ENCODE measurements around the gene PLGLB1.
"Not testable (repeated sequence)": the region's sequence is repeated elsewhere in the genome, so short reads cannot be mapped to it uniquely, and the experiment has no call there.

- TF ChIP-seq POLR2A (IDR thresholded peaks at IDR 0.05; ENCODE audit: low read length); GATA1 (IDR thresholded peaks at IDR 0.05; ENCODE audit: low read depth, low read length): not testable (repeated sequence)
Measured at GRCh38 chr2:87056843-87057242, 35.2 kb upstream of the PLGLB1 start.
